B cell (primary cell): Measurements from ENCODE around the gene ANKHD1.
"Not testable (repeated sequence)": the region's sequence is repeated elsewhere in the genome, so short reads cannot be mapped to it uniquely, and the experiment has no call there.

Experiments
- EZH2 ChIP-seq: IDR thresholded peaks from 2 replicates; pipeline ENCODE4 v1.6.1; 2012; ENCODE audit warnings: borderline replicate concordance, low read depth, mild to moderate bottlenecking, moderate library complexity, low read length; ENCODE audit not compliant: insufficient read depth, poor library complexity, severe bottlenecking
- TF ChIP-seq, protein P1 (sequence below): fragments of 200-600 bp; IDR thresholded peaks from one replicate; pipeline ENCODE4 v1.8.0; 2022; ENCODE audit warnings: antibody characterized with exemption, mild to moderate bottlenecking

DNA sequence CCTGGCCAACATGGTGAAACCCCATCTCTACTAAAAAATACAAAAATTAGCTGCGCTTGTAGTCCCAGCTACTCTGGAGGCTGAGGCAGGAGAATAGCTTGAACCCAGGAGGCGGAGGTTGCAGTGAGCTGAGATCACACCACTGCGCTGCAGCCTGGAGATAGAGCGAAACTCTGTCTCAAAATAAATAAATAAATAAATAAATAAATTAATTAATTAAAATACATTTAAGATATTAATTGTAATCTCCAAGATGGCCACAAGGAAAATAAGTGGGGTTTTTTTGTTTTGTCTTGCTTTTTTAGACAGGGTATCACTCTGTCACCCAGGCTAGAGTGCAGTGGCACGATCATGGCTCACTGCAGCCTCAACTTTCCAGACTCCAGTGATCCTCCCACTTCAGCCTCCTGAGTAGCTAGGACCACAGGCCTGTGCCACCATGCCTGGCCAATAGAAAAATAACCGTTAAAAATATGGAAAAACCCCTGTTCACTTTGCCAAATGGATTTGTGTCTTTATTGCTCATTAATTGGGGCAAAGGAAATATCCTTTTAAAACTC, 177.6 kb downstream of the ANKHD1 start:
- TF ChIP-seq, protein P1, sequence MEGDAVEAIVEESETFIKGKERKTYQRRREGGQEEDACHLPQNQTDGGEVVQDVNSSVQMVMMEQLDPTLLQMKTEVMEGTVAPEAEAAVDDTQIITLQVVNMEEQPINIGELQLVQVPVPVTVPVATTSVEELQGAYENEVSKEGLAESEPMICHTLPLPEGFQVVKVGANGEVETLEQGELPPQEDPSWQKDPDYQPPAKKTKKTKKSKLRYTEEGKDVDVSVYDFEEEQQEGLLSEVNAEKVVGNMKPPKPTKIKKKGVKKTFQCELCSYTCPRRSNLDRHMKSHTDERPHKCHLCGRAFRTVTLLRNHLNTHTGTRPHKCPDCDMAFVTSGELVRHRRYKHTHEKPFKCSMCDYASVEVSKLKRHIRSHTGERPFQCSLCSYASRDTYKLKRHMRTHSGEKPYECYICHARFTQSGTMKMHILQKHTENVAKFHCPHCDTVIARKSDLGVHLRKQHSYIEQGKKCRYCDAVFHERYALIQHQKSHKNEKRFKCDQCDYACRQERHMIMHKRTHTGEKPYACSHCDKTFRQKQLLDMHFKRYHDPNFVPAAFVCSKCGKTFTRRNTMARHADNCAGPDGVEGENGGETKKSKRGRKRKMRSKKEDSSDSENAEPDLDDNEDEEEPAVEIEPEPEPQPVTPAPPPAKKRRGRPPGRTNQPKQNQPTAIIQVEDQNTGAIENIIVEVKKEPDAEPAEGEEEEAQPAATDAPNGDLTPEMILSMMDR, result not testable (repeated sequence)
- TF ChIP-seq EZH2, result not testable (repeated sequence)
